Measurements from ENCODE around the gene TESMIN. TPM values are rescaled to one million over a fixed set of nuclear protein-coding genes. Genes with fewer than 3 reads are reported as not detected.

TESMIN gene
- total RNA-seq, 1 experiment from 2014 or later: 24.8 TPM

GRCh38 chr11:68763181-68763721 is 11.9 kb upstream of the TESMIN start (continued):
- TF ChIP-seq ELF1 (IDR thresholded peaks at IDR 0.05; ENCODE audit: borderline replicate concordance, low read depth) (no peak), CEBPB (IDR thresholded peaks at IDR 0.05; ENCODE audit: low read depth) (no peak), MAX (IDR thresholded peaks at IDR 0.05) (no peak), FOSL1 (IDR thresholded peaks at IDR 0.05; ENCODE audit: low read depth) (no peak)

- intact Hi-C loops (cut with micrococcal nuclease): no loop called here
- ATAC-seq (no peak), DNase-seq (ENCODE audit: low read depth, low spot score) (no peak)
- ChIA-PET POLR2A (no interaction called here), CTCF (no interaction called here), RAD21 (ENCODE audit: low non-redundant PET in 1 of 2, low total read pairs in 2 of 2, uncharacterized antibody in 2 of 2, unreplicated experiment in 2 of 2) (no interaction called here)
- no peak overlapping the region for H2AFZ ChIP-seq (ENCODE audit: low read depth, low read length, poor library complexity, severe bottlenecking)
- no peaks in the 10 kb centered on the region for H3K27me3 ChIP-seq (ENCODE audit: insufficient read depth, low read length)
- no peaks in the 10 kb centered on the region for H4K20me1 ChIP-seq (ENCODE audit: insufficient read depth)
- H3K4me3 ChIP-seq (replicated peaks in 1 of 2; ENCODE audit: low read depth in 1 of 2, low read length in 2 of 2): no peak overlapping the region
- H3K27ac ChIP-seq (ENCODE audit: low read depth, low read length): no peak overlapping the region
- H3K4me1 ChIP-seq (ENCODE audit: control insufficient read depth in 1 of 2, insufficient read depth in 2 of 2, low read length in 2 of 2): no peaks in the 10 kb centered on the region
- no peaks in the 10 kb centered on the region for H3K9me2 ChIP-seq (ENCODE audit: insufficient read depth)
- TF ChIP-seq ATF3 (IDR thresholded peaks at IDR 0.05) (no peak), SIN3A (IDR thresholded peaks at IDR 0.05; ENCODE audit: low read depth) (no peak), YY1 (IDR thresholded peaks at IDR 0.05; ENCODE audit: extremely low read depth, insufficient replicate concordance, low read depth, low read length) (no peak), EZH2phosphoT487 (IDR thresholded peaks at IDR 0.05; ENCODE audit: borderline replicate concordance) (no peak), CEBPB (IDR thresholded peaks at IDR 0.05; ENCODE audit: low read depth) (no peak), POLR2AphosphoS5 (IDR thresholded peaks at IDR 0.05; ENCODE audit: low read depth, low read length) (no peak), SP1 (IDR thresholded peaks at IDR 0.05; ENCODE audit: low read depth) (no peak), CTCF (IDR thresholded peaks at IDR 0.05 in 2 of 3, conservative IDR thresholded peaks at IDR 0.05 in 1 of 3; ENCODE audit: borderline replicate concordance in 1 of 3, insufficient read depth in 1 of 3, low read depth in 2 of 3, low read length in 2 of 3) (no peak), RAD21 (IDR thresholded peaks at IDR 0.05; ENCODE audit: low read depth) (no peak), ZFX (IDR thresholded peaks at IDR 0.05) (no peak), ZNF274 (IDR thresholded peaks at IDR 0.05; ENCODE audit: low read depth, low read length) (no peak), ZBTB33 (IDR thresholded peaks at IDR 0.05; ENCODE audit: extremely low read depth, insufficient replicate concordance, low read length) (no peak), JUND (IDR thresholded peaks at IDR 0.05) (no peak), TCF7L2 (IDR thresholded peaks at IDR 0.05; ENCODE audit: borderline replicate concordance, extremely low read depth, insufficient read depth, insufficient read length) (no peak)
- no peak overlapping the region for H3K4me2 ChIP-seq (ENCODE audit: low read length)
- peaks cover 12 to 14% of the 10 kb centered on the region in 2 experiments; a peak in 3 of 4 replicates for H3K36me3 ChIP-seq (ENCODE audit: control insufficient read depth in 1 of 2, insufficient read depth in 2 of 2, low read length in 2 of 2)
- no peaks in the 10 kb centered on the region for H3K9me3 ChIP-seq (ENCODE audit: control insufficient read depth in 1 of 2, insufficient read depth in 1 of 2, low read depth in 1 of 2, low read length in 2 of 2)
- no peak overlapping the region for H3K9ac ChIP-seq (ENCODE audit: low read length)
- BruUV-seq (replicated peaks): no TSS peak
- no peaks in the 10 kb centered on the region for H3K79me2 ChIP-seq (ENCODE audit: insufficient read depth, low read length)
Observed at GRCh38 chr11:68762481-68762880, 11.2 kb upstream of the TESMIN start.
